ENCODE measurements around the gene SCYL1. TPM values are rescaled to one million over a fixed set of nuclear protein-coding genes. Genes with fewer than 3 reads are reported as not detected.
"Not testable (repeated sequence)": the region's sequence is repeated elsewhere in the genome, so short reads cannot be mapped to it uniquely, and the experiment has no call there.

SCYL1 gene
- total RNA-seq, 1 donor from 2014 or later: 67.4 TPM

DNA sequence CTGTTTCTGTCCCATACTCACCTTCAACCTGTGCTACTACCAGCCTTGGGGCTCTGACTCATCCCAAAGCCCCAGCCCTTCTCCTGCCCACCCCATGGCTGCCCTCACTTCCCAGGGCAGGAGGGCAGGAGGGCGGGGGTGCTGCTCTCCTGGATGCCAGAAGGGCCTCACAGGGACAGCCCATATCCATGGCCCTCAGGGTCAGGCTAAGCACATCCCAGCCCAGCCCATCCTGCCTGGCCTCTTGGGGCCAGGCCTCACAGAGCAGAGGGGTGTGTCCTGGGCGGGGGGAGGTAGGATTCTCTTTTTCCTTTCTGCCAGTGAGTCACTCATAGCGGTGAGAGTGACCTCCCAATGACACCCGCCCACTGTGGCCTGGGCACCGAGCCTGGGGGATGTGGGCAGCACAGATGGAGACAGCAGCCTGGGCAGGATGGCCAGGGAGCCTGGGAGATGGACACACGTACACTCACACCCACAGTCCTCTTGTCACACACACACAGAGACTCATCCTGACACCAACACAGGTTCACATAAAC lies 30.9 kb downstream of the SCYL1 start:
- peak; percentile 51 for DNase-seq

GRCh38 chr11:65556470-65557279 lies 31.8 kb downstream of the SCYL1 start:
- DNase-seq: peak; percentile 26

- peak; percentile 19 for DNase-seq
These were observed 32.6 kb downstream of the SCYL1 start for GRCh38 chr11:65557280-65558001.

DNA sequence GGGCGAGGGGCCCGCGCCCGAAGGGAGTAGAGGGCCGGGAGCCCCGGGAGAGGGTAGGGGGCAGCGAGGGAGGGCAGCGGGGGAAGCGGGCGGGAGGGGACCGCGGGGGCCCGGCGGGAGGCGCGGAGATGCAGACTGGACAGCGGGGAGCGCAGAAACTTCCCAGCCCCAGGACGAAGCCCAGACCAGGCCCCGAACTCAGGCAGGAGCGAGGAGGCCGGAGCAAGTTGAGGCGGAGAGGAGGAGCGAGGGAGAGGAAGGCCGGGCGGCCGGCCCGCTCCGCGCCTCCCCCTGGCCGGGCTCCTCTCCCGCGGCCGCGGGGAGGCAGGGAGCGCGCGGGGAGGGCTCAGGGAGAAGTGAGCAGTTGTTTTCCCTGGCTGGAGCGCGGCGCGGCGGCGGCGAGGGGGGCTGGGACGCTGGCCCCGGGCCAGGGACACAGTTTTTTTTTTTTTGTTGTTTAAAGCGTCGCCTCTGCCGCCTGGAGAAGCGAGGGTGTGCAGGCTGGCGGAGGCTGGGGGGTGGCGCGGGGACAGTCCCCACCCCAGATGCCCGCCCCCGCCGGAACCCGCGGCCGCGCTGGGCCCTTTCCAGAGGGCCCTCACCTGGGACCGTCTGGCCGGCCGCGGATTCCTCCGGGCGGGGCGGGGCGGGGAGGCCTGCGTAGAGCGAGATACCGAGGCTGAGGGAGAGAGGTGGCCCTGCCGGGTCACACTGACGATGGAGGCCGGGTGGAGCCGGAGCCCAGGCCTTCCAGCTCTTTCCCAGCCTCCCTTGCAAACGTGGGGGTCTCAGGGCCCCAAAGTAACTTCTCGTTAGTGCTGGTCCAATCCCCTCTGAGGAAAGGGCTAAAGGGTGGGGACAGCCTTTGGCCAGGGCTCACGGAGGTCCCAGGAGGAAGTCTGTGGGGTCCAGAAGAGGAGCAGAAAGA lies 33.4 kb downstream of the SCYL1 start, which contains the start of gene LTBP3:
Gene LTBP3, minus strand, starts transcription at position 358 of the 928 bp plus-strand sequence. CDS start 400 bp downstream, outside the sequence.
- peak; percentile 69 for DNase-seq

DNA sequence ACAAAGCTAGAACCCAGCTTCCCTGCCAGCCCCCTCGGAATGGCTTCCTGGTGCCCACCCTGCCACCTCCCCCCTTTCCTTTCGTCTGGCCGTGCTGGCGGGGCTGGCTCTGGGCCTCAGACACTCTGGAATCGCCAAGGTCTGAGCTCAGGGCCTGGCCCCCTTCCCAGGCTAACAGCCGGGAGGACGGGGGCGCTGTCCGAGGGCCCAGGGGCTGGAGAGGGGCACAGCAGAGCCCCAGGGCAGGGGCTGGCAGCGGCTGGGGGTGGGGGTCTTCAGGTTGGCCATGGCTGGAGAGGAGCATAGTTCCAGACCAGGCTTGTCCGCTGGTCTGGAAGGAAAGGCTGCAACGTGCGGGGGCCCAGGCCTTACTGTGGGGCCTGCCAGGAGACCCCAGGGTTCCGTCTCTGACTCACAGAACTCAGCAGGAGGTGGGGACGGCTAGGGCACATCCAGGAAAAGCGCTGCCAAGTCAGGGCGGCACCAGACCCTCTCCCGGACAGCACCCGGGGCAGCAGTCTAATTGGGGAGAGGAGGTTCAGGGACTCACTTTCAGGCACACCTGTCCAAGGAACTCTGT lies 34.1 kb downstream of the SCYL1 start:
- peak; percentile 40 for DNase-seq

DNA sequence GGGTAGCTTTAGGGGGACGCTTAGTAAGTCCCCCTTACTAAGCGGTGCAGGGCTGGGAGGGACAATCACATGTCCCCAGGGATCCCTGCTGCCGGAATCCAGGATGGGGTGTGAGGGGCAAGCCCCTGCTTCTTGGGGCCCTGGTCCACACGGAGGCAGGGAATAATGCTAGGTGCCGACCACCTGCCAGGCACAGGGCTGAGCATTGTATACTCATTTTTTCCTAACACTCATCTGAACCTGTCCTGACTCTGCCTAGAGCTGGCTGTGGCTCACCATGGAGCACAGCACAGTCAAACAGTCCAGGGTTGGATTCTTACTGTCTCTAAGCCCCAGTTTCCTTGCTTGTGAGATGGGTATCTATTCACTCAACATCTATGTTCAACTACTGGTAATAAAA lies 34.7 kb downstream of the SCYL1 start:
- DNase-seq: no peak

GRCh38 chr11:65559951-65560537 lies 35.2 kb downstream of the SCYL1 start:
- DNase-seq: peak; percentile 74

GRCh38 chr11:65560555-65561418 lies 35.9 kb downstream of the SCYL1 start:
- DNase-seq: peak; percentile 79

DNA sequence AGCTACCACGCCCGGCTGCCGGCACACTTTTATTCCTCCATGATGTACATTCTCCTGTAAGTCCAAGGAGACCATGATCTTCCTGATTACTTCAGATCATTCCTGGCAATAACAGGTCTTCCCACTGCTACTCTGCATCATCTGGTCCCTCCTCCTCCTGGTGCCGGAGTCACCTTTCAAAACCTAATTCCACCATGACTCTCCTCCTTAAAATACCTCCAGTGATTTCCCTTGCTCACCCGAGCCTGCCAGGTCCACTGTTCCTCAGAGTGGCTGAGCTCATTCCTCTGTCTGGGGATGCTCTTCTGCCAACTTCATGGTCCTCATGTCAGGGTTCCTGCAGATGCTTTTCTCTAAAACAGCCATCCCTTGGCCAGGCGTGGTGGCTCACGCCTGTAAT lies 37.1 kb downstream of the SCYL1 start:
- DNase-seq: no peak

DNA sequence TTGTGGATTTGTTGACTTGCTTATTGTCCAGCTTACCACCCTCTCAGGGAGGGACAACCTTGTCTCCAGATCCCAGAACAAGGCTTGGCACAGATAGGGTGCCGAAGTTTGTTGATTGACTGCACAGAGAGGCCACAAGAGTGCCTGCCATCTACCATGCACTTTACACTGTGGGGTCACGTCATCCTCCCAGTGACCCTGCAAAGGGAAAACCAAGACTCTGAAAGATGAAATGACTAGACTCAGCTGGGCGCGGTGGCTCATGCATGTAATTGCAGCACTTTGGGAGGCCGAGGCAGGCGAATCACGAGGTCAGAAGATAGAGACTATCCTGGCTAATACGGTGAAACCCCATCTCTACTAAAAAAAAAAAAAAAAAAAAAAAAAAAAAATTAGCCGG lies 37.9 kb downstream of the SCYL1 start:
- DNase-seq: no peak

GRCh38 chr11:65563601-65564000 lies 38.7 kb downstream of the SCYL1 start:
- no peak for DNase-seq

GRCh38 chr11:65564879-65565559 lies 40.1 kb downstream of the SCYL1 start:
- not testable (repeated sequence) for DNase-seq

DNA sequence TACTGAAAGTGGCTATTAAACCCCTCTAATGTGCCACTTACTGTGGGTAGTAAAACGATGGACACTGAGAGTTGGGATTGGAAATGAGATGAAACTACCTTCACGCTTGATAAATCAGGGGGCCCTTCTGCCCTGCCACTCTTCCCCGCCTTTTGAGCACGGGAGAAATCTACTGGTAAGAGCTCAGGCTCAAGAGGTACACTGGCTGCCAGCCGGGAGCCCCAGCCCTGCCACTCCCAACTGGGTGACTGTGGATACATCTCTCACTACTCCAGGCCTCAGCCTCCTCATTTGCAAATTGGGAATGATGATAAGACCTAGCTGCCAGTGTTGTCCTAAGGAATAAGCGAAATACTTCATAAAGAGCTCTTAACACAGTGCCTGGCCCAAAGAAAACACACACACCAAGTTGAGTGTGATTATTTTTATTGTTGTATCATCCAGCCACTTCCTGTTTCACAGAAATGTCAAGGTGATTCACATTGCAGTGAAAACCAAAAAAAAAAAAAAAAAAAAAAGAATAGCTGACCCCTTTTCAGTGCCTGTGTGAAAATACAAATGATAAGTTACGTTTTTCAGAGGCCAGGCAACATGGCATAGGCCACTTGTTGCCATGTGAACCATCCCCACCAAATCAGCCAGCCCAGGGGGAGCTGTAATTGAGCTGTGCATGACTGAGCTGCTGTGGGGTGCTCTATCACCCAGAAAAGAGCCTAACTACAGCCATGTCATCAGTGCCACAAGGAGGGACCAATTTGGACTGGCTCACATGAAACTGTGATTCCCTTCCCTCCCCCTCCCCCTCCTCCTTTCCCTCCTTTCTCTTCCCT lies 41.0 kb downstream of the SCYL1 start:
- DNase-seq: peak; percentile 54

DNA sequence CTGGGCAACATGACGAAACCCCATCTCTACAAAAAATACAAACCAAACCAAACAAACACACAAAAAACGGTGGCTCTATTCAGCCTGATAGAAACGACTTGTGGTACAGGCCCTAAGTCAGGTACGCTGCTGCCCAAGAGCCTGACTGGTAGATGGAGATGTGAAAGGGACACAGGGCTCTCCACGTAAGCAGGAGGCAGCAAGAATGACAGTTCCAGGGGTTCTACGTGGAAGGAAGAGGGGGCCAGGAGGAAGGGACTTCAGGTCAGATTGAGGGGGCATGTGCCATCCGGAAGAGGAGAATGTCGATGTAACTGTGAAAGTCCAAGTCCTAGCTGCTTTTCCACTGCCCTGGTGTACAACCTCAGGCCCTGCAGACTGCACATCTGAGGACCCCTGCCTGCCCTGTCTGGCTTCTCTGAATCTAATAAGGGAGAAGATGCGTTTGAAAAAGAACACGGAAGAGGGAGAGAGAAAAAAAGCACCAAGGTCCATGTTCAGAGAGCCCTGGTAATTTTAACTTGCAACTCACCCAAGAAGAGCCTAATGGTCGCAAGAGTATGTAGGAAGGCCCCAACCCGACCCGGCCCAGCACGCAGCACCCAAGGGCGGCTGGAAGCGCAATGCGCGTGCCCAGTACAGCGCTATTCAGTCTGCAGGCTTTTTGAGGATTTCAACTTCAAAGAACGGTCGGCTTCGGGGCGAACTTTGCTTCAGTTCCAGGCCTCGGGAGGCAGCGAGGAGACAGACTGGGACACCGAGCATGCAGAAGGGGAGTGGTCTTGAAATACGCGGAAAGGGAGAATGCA lies 44.5 kb downstream of the SCYL1 start:
- DNase-seq: no peak

DNA sequence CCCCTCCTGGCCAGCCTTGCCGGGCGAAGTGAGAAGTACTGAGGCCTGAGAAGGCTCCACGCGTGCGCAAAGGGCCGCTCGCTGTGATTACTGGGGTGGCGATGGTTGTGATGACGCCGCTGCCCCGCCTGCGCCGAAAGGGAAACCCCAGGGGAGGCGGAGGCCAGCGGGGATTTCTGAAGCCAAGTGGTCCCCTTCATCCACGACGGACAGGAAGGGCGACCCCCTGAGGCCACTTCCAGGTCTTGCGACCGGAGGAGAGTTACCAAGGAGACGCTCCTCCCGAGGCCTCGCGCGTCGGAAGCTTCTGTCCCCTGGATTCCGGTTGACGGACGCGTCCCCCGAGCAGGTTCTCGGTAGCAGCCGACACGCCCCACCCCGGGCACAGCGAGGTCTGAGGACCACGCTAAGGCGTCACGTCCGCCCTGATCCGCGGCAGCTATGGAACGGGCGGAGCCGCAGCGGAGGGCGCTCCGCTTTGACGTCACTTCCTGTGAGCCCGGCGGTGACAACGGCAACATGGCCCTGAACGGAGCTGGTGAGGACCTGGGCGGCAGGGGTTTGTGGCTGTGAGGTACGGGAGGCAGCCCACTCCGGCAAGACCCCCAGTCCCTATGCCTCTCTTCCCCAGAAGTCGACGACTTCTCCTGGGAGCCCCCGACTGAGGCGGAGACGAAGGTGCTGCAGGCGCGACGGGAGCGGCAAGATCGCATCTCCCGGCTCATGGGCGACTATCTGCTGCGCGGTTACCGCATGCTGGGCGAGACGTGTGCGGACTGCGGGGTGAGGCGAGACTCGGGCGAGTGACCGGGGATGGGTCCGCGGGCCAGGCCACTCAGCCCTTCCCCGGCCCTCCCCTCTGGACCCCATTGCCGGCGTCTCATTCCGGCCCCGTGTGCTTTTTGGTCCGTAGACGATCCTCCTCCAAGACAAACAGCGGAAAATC lies 45.4 kb downstream of the SCYL1 start, which contains the start of gene ZNRD2:
Gene ZNRD2, plus strand, starts transcription at position 505 of the 946 bp plus-strand sequence. Its CDS starts 15 bp downstream, at position 520.
- peak; percentile 99 for DNase-seq

DNA sequence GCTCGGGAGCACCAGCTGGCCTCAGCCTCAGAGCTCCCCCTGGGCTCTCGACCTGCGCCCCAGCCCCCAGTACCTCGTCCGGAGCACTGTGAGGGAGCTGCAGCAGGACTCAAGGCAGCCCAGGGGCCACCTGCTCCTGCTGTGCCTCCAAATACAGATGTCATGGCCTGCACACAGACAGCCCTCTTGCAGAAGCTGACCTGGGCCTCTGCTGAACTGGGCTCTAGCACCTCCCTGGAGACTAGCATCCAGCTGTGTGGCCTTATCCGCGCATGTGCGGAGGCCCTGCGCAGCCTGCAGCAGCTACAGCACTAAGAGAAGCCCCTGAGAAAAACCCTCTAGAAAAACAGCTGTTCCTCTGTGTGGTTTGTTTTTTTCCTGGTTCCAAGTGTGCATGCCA lies 46.5 kb downstream of the SCYL1 start:
- DNase-seq: no peak

DNA sequence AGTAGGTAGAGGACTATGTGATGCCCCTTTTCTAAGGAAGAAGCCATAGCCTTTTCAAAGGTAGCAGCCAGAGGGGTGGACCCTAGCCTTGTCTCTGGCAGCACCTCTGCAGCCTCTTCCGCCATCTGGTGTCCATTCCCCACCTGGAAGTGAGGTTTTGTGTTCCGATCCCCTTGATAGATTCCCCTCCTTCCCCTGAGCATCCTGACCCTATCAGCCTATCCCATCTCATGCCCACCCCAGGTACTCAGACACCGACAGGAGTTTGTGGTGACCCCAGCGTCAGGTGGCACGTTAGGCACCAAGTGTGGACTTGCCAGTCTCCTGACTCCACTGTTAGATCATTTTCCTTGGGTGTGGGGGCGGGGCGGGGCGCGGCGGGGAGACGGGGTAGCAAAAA lies 47.1 kb downstream of the SCYL1 start:
- peak; percentile 70 for DNase-seq
